Smooth muscle cell (in vitro differentiated cells): ENCODE data around the gene KIF1A. TPM values are rescaled to one million over a fixed set of nuclear protein-coding genes. Genes with fewer than 3 reads are reported as not detected.
"Not testable (repeated sequence)": the region's sequence is repeated elsewhere in the genome, so short reads cannot be mapped to it uniquely, and the experiment has no call there.

Source experiments
- DNase-seq: peaks from one replicate; lab custom pipeline; 2025; ENCODE audit not compliant: unreplicated experiment; lab: John Stamatoyannopoulos, UW
- H2AFZ ChIP-seq: fragments of 200-600 bp; sonication (generic); 2 replicates; pipeline ENCODE4 v1.6.0; 2016; ENCODE audit warnings: antibody characterized with exemption, low read depth, mild to moderate bottlenecking
- H3F3A ChIP-seq: fragments of 200-600 bp; sonication (generic); 2 replicates; pipeline ENCODE4 v1.6.0; 2017; ENCODE audit warnings: antibody characterized with exemption, low read depth
- H3K27ac ChIP-seq: fragments of 200-600 bp; sonication (generic); 2 replicates; pipeline ENCODE4 v1.5.1; 2016; ENCODE audit warnings: low read depth, mild to moderate bottlenecking
- H3K27me3 ChIP-seq: fragments of 200-600 bp; sonication (generic); 2 replicates; pipeline ENCODE4 v1.6.1; 2016; ENCODE audit warnings: low read depth, mild to moderate bottlenecking
- H3K36me3 ChIP-seq: fragments of 200-600 bp; sonication (generic); 2 replicates; pipeline ENCODE4 v1.5.1; 2016; ENCODE audit warnings: low read depth
- H3K4me1 ChIP-seq: fragments of 200-600 bp; sonication (generic); 2 replicates; pipeline ENCODE4 v1.5.1; 2016; ENCODE audit warnings: low read depth
- H3K4me2 ChIP-seq: fragments of 200-600 bp; sonication (generic); 2 replicates; pipeline ENCODE4 v1.6.0; 2016; ENCODE audit warnings: mild to moderate bottlenecking
- H3K4me3 ChIP-seq: fragments of 200-600 bp; sonication (generic); 2 replicates; pipeline ENCODE4 v1.5.1; 2016; ENCODE audit warnings: mild to moderate bottlenecking
- H3K79me2 ChIP-seq: fragments of 200-600 bp; sonication (generic); 2 replicates; pipeline ENCODE4 v1.6.0; 2016; ENCODE audit warnings: low read depth, mild to moderate bottlenecking
- H3K9ac ChIP-seq: fragments of 200-600 bp; sonication (generic); 2 replicates; pipeline ENCODE4 v1.6.0; 2016; ENCODE audit warnings: low read depth
- H3K9me3 ChIP-seq: fragments of 200-600 bp; sonication (generic); replicated peaks from 2 replicates; pipeline ENCODE4 v1.5.1; 2016; ENCODE audit warnings: low read depth
- H4K20me1 ChIP-seq: fragments of 200-600 bp; sonication (generic); 2 replicates; pipeline ENCODE4 v1.6.0; 2016; ENCODE audit warnings: low read depth
- WGBS: methylation state at CpG from one replicate; pipeline ENCODE4 v1.1.7; 2016; ENCODE audit warnings: low lambda C conversion rate; 5-methylcytosine and 5-hydroxymethylcytosine counted together
- polyA plus RNA-seq: library from polyadenylated mRNA; unstranded; fragments of >200 nt; fragmentation: Nextera tagmentation; extraction: Ambion mirVana; gene quantifications from 2 replicates; pipeline ENCODE4 v1.2.1, GENCODE V29; 2016
- total RNA-seq: library from RNA; depleted of rRNA; stranded (reverse); fragments of >200 nt; gene quantifications from 2 replicates; pipeline ENCODE4 v1.2.3, GENCODE V29; 2014

Gene KIF1A
- total and polyA plus RNA-seq, 2 experiments from 2014 or later: 4.6 to 8.4 TPM

DNA sequence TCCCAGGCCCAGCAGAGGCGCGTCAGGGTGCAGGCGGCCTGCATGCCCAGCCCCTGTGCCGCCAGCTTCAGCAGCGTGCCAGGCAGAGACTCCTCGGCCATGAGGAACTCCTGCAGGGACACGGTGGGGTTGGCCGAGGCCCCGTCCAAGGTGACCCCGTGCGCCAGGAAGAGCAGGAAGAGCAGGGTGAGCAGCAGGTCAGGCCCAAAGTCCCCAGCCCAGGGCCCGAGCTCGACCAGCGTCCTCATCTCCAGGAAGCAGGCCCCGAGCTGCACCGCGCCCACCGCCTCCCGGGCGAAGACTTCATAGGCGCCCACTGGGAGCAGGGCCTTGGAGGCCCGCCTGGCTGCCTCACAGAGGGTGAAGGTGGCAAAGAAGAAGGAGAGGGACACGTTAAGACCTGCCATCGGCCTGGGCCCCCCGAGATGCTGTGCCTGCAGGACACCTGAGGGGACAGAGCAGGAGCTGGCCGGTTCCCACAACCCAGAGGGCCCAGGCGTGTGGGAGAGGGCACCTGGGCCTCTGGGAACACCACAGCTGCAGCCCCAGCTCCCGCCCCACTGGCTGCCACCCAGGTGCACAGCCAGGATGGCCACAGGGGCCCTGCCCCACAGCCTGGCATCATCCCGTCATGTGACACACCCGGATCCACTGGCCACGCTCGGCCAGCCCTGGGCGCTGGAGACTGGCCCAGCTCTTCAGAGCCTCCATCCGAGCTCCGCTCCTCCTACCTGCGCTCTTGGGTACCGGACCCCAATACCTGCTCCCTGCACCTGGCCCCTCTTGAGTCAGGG, 137.4 kb downstream of the KIF1A start, which contains the start of gene AQP12B:
Gene AQP12B, minus strand, starts transcription at position 455 of the 794 bp plus-strand sequence. Its CDS starts 48 bp downstream, at position 407.
- DNase-seq, H3K9me3 ChIP-seq, H3K36me3 ChIP-seq, H3K9ac ChIP-seq, H3F3A ChIP-seq, H2AFZ ChIP-seq, H4K20me1 ChIP-seq, H3K27ac ChIP-seq, H3K4me2 ChIP-seq, H3K79me2 ChIP-seq, H3K27me3 ChIP-seq, H3K4me3 ChIP-seq, H3K4me1 ChIP-seq: not testable (repeated sequence)
- WGBS: 92% methylated on average over 34 of the region's 37 CpGs

DNA sequence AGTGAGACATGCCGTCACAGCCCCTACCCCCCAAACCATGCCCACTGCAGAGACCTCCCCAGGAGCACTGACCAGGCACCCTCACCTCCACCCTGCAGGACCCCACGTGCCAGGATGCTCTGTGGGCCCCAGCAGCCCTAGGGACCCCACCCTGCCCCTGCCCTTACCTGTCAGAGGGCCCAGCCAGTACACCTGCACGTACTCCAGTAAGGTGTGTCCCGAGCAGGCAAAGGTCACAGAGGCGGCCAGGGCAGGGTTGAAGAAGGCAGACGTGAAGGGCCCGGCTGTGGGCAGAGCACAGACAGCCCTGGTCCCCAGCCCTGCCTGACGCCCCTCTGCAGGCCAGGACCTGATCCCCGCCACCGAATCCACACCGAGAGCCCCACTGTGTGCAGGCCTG, 139.8 kb downstream of the KIF1A start:
- H3K4me3 ChIP-seq, H3K9ac ChIP-seq, H3K9me3 ChIP-seq, DNase-seq, H4K20me1 ChIP-seq, H3K4me1 ChIP-seq, H2AFZ ChIP-seq, H3K4me2 ChIP-seq, H3K36me3 ChIP-seq, H3F3A ChIP-seq, H3K79me2 ChIP-seq, H3K27me3 ChIP-seq, H3K27ac ChIP-seq: not testable (repeated sequence)
- 83% methylated on average over 1 of the region's 11 CpGs for WGBS

DNA sequence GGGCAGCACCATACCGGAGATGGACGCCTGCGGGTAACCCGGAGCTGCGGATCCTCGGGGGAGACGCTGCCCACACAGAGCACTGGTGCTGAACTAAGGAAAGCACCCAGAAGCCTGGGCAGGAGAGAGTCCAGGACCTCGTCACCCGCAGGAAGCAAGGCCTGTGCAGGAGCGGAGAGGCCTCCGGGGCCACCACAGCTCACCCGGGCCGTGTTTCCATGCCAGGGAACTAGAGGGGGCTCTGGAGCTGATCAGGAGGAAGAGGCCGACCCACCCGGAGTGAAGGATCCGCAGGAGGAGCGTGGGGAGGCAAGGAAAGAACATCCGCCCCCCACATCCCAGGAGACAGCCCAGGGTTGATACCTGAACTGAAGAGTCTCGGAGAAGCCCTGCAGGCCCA, 141.1 kb downstream of the KIF1A start:
- DNase-seq, H3K9me3 ChIP-seq, H3K9ac ChIP-seq, H3K4me2 ChIP-seq, H3K4me1 ChIP-seq, H3K36me3 ChIP-seq, H2AFZ ChIP-seq, H3F3A ChIP-seq, H3K79me2 ChIP-seq, H3K27me3 ChIP-seq, H3K4me3 ChIP-seq, H4K20me1 ChIP-seq, H3K27ac ChIP-seq: not testable (repeated sequence)
- WGBS: no CpG with 5 or more reads among the region's 19 CpGs

DNA sequence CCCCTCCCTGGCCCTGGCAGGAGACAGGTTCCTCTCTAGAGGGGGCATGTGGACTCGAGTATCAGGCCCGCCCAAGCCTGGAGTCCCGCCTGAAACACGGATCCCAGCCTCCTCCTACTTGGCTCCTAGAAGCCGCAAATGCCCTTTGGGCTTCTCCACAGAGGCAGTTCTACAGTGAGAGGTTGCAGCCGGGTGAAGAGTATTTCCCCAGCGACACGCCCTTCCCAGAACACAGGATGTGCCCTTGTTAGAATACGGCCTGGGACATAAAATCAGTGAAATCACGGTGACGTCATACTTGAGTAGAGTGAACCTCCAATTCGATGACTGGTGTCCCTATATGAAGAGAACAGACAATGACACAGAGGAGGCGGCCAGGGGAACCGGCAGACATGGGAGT, 142.0 kb downstream of the KIF1A start:
- not testable (repeated sequence) for H3K27ac ChIP-seq

DNA sequence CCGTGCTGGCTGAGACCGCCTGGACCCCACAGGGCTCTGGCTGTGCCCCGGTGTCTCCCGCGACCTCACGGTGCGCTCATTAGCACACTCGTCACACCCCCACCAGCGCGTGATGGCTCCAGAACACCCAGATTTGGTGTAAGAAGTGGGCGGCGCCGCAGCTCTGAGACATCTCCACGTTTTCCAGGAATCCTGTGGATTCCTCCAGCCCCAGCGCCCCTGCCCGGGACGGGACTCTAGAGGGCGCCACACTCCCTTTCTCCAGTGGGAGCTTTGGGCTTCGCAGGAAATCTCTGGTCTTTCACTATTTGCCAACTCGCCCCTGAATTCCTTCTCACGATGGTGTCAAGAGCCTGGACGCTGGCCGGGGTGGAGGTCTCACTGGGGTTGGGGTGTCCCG, 144.7 kb downstream of the KIF1A start:
- H3K79me2 ChIP-seq, H3K9ac ChIP-seq, DNase-seq, H3K9me3 ChIP-seq, H3K4me2 ChIP-seq, H3K4me3 ChIP-seq, H4K20me1 ChIP-seq, H2AFZ ChIP-seq, H3K27ac ChIP-seq, H3K4me1 ChIP-seq, H3K36me3 ChIP-seq, H3F3A ChIP-seq: not testable (repeated sequence)
- no CpG with 5 or more reads among the region's 24 CpGs for whole genome bisulfite sequencing
- H3K27me3 ChIP-seq: peaks cover 15% of the 10 kb centered on the region

More for the DNA sequence above, 142.0 kb downstream of the KIF1A start:
- not testable (repeated sequence) for H3K79me2 ChIP-seq, H3K36me3 ChIP-seq, H3K4me3 ChIP-seq, H2AFZ ChIP-seq, H3K4me1 ChIP-seq, H4K20me1 ChIP-seq, H3K4me2 ChIP-seq, H3K27me3 ChIP-seq, H3K9me3 ChIP-seq, H3F3A ChIP-seq, DNase-seq, H3K9ac ChIP-seq
- WGBS: 93% methylated on average over 5 of the region's 14 CpGs

DNA sequence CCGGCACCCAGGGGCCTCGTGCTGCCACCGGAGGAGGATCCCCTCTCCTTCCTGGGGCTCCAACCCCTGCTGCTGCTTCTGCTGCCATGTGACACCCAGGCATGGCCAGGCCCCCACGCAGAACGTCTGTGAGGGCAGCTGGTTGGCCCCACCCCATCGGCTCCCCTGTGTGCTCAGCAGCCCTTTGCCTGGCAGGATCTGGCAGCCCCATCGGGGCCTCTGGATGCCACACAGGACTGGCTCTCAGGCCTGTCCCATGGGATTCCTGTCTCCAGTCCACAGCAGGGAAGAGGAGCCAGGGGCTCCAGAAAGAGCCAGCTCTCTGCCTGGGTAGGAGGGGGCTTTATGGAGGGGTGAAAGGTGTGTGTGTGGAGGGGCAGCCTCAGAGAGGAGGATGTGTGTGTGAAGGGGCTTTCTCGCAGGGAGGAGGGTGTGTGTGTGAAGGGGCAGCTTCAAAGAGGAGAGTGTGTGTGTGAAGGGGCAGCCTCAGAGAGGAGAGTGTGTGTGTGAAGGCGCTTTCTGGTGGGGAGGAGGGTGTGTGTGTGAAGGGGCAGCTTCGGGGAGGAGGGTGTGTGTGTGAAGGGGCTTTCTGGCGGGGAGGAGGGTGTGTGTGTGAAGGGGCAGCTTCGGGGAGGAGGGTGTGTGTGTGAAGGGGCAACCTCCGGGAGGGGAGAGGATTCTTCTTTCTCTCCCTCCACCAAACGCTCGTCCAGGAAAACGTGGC, 145.4 kb downstream of the KIF1A start:
- H3K9ac ChIP-seq, DNase-seq, H3K79me2 ChIP-seq, H3K36me3 ChIP-seq, H2AFZ ChIP-seq, H3K27ac ChIP-seq, H4K20me1 ChIP-seq, H3K9me3 ChIP-seq, H3K4me2 ChIP-seq, H3K4me1 ChIP-seq, H3F3A ChIP-seq, H3K4me3 ChIP-seq: not testable (repeated sequence)
- peaks cover 17% of the 10 kb centered on the region for H3K27me3 ChIP-seq
- 66% methylated on average over 9 of the region's 16 CpGs for WGBS
